Peyer's patch (tissue), 4 donors: ENCODE data around the gene DOK5.

Source experiments
- POLR2A ChIP-seq, 2 donors: fragments of 450-650 bp; IDR thresholded peaks; one replicate each; pipeline ENCODE4 v1.5.1; 2017; ENCODE audit warnings: antibody characterized with exemption in 2 of 2, mild to moderate bottlenecking in 2 of 2, moderate library complexity in 2 of 2
- TF ChIP-seq, protein P1 (sequence below), 6 experiments: fragments of 450-650 bp in 4 of 6; fragments of 200-600 bp in 2 of 6; sonication (generic) in 1 of 6; IDR thresholded peaks; one replicate each; pipeline ENCODE4 v1.5.1; 2017 to 2019; ENCODE audit warnings: antibody characterized with exemption in 6 of 6, mild to moderate bottlenecking in 3 of 6, moderate library complexity in 1 of 6

GRCh38 chr20:54554006-54554405 lies 78.6 kb downstream of the DOK5 start:
- TF ChIP-seq, protein P1, sequence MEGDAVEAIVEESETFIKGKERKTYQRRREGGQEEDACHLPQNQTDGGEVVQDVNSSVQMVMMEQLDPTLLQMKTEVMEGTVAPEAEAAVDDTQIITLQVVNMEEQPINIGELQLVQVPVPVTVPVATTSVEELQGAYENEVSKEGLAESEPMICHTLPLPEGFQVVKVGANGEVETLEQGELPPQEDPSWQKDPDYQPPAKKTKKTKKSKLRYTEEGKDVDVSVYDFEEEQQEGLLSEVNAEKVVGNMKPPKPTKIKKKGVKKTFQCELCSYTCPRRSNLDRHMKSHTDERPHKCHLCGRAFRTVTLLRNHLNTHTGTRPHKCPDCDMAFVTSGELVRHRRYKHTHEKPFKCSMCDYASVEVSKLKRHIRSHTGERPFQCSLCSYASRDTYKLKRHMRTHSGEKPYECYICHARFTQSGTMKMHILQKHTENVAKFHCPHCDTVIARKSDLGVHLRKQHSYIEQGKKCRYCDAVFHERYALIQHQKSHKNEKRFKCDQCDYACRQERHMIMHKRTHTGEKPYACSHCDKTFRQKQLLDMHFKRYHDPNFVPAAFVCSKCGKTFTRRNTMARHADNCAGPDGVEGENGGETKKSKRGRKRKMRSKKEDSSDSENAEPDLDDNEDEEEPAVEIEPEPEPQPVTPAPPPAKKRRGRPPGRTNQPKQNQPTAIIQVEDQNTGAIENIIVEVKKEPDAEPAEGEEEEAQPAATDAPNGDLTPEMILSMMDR (IDR thresholded peaks at IDR 0.05), result no peak
- TF ChIP-seq POLR2A (IDR thresholded peaks at IDR 0.05), result no peak
